ENCODE measurements around the gene SLC12A8.

Gene SLC12A8

GRCh38 chr3:125032683-125033082 is 179.9 kb downstream of the SLC12A8 start:
- DNase-seq (ENCODE audit: low read depth in 1 of 2, low spot score in 1 of 2), result no peak

Measured in activated T-helper 1 cell treated with anti-CD3 and anti-CD28 coated beads, Interleukin-2, amount 50 U/mL, for 16 hours (primary cell).